ENCODE data around the gene GFY.

GRCh38 chr19:49465371-49465770, 40.2 kb downstream of the GFY start:
- TF ChIP-seq SIN3A (IDR thresholded peaks at IDR 0.05; ENCODE audit: borderline replicate concordance in 2 of 2, control insufficient read depth in 1 of 2, low read depth in 2 of 2, low read length in 2 of 2) (no peak), GABPA (tag; conservative IDR thresholded peaks at IDR 0.05; ENCODE audit: low read depth) (no peak), SMC3 (conservative IDR thresholded peaks at IDR 0.05; ENCODE audit: insufficient read depth, low read depth, low read length) (no peak), MTA3 (IDR thresholded peaks at IDR 0.05; ENCODE audit: borderline replicate concordance) (no peak)
